ENCODE data around the gene CCNH.
A peak's percentile ranks its signal among the peaks of the same experiment; 100 is the strongest.

Gene CCNH

DNA sequence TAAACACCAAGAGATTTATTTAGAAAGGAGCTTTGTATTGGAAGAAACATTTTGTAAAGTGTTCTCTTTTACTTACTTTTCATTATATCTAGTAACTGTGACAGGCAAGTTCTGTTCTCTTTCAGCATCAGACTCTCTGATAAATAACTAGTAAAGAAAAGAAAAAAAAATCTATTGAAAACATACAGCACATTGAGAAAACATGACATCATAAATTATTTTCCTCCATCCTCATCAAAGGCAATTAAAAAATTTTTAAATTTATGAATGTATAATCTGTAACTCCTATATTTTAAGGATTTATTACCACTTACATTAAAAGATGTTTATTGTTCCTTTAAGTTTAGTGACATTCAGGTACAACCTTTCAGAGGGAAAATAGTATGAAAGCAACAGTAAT, 11.1 kb downstream of the CCNH start:
- no peak for DNase-seq

- peak; percentile 20 for DNase-seq
These were observed 12.3 kb downstream of the CCNH start for GRCh38 chr5:87400305-87400899.

DNA sequence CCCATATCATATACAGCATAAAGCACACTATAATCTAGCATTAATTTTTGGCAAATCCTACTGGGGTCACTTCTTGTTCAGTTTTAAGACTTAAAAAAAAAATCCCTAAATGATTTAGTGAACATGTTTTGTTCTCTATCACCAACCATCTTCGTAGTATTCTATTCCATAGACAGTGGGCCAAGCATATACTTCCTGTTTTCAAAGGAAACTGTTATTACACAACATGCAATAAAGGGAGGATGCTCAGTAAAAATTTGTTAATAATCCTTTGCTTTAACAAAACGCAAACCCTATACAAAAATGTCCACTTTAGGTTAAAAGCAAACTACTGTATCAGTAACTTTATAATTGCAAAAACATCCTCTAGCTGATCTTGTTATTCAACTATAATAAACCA, 13.0 kb downstream of the CCNH start:
- no peak for DNase-seq

- DNase-seq: no peak
These were observed 13.6 kb downstream of the CCNH start for GRCh38 chr5:87398981-87399614.

GRCh38 chr5:87394411-87395165, 18.1 kb downstream of the CCNH start:
- DNase-seq: no peak

GRCh38 chr5:87393331-87393730, 19.4 kb downstream of the CCNH start:
- DNase-seq: no peak

GRCh38 chr5:87392801-87393200, 19.9 kb downstream of the CCNH start:
- no peak for DNase-seq

- DNase-seq: no peak
These were observed 20.6 kb downstream of the CCNH start for GRCh38 chr5:87392170-87392569.

DNA sequence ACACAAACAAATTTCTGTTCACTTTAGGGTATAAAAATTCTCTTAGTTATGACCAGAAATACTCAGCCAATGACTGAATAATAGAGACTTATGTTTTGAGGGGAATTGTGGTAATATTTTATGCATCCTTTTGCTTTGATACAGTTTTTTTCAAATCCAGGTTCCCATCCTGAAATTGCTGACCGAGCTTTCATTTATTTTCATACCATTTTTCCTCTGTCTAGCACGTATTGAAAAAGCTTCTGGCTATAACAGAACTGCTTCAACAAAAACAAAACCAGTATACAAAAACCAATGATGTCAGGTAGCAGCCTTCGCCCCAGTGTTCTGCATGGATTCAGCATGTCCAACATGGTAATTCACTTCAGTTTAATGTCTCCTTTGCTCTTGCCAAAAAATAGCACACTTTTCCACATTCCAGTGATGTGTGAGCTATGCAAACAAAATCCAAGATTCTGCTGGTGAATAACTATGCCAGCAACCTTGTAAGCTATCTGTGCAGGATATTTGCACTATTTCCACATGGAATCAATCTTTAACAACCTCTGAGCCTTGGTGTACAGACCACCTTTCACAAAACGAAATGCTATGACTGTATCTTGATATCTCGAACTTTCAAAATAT, 22.0 kb downstream of the CCNH start:
- no peak for DNase-seq

GRCh38 chr5:87390075-87390474, 22.7 kb downstream of the CCNH start:
- DNase-seq: no peak

GRCh38 chr5:87389296-87390034, 23.3 kb downstream of the CCNH start:
- DNase-seq: no peak

GRCh38 chr5:87388129-87388528, 24.6 kb downstream of the CCNH start:
- DNase-seq: no peak

- DNase-seq: no peak
These were observed 26.9 kb downstream of the CCNH start for GRCh38 chr5:87385802-87386201.

DNA sequence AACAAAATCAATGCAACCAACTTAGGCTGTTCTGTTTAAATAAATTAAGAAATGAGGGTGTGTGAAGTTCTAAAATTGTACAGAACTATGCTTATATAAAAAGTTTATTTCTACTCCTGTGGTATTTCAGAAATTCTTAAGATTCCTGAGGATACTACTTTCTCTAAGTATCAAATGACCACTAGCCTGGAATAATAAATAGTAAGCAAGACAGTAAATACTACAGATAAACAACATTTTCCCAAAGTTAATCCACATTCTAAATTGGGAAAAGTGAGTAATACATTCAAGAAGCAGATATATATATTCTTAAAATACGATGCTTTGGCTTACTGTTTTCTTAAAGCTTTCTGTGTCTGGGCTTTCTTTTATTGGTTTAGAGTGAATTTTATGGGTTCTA, 29.5 kb downstream of the CCNH start:
- no peak for DNase-seq

GRCh38 chr5:87382224-87382623, 30.5 kb downstream of the CCNH start:
- DNase-seq: no peak

DNA sequence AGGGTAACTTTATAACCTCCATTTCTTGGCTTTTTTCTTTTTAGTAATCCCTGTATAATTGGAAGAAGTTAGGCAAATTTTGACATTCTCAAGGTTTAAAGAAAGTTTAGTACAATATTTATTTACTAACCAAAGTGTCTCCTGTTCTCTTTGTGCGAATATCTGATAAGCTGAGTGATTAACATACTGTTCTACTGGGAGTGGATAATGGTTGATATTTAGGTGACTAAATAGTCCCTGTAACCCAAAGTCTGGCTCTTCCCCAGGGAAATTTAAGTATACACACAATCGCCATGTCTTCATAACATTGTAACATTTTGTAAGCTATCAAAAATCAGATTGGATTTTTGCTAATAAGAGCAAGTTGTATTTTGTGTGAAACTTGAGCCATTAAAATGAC, 40.0 kb downstream of the CCNH start:
- no peak for DNase-seq

DNA sequence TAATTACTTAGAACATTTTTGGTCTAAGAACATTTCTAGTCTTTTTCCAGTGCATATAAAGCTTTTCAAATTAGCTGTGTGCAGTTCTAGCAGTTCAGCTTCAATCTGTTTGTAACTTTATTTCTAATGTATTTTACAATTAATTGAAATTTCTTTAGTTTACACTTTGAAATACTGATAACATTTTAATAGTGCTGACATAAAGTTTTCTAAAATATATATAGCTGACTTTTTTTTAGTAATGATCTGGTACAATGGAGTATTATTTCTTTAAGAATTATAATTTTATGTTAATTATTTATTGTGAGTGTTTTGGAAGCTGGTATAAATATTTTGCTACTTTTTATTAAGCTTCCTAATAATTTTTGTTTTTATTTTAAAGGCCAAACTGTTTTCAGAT, 43.3 kb downstream of the CCNH start:
- no peak for DNase-seq

DNA sequence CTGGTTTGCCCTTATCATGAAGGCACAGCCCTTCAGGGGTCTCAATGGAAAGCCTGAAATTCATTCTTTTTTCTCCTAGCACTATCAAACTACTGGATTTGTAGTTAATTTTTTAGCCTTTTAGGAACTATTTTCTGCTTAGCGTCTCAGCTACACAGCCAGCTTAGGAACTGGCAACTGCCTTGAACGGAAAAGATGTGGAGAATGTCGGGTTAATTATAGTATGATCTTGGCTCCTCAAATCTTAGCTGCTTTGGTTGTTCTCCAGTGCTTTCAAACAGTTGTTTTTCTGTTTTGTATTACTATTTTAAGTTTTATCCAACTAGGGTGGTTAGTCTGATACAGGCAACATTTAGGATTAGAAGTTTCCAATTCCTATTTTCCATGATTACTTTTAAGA, 44.1 kb downstream of the CCNH start:
- DNase-seq: no peak

DNA sequence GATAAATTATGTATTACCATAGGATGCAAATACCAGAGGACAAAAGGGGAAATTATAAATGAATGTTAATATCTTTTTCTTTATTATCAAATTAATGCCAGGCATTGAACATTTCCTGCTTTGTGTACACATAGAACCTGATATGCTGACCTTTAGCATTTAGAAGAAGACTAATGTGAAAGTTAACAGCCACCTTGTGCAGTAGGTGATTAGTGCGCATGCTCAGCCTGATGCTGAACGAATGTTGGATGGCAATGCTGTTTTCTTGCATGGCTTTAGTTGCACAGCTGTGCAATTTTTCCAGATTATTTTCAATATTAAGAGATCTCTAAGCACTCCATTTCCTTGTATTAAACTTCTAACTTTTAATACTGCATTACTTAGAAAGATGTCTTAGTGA, 45.5 kb downstream of the CCNH start:
- no peak for DNase-seq

DNA sequence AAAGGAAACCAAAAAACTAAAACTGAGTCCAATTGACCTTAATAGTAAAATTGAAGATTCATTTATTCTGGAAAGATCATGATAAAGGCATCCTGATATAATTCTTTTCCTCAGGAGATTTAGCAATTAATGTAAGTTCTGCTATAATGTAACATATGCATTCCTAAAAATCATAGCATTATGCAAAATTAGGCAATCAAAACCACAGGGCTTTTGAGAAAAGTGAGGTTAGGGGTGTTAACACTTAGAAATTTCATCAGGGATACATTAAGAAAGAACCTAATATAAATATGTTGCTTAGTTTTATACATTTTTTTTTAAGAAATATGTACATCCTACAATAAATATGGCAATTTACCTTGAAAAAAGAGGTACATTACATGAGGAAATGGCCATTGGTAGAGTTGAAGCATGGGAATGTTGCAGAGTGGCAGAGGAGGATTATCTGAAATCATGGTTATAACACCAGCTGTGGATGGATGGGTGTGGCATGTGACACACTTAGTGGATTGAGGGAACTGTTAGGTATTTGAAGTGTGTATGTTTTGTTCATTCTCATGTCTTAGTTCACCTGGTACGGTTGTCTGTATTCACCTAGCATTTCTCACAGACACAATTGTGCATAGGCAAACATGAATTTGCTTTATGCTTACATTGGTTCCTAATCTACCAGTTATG, 51.1 kb downstream of the CCNH start:
- DNase-seq: no peak

DNA sequence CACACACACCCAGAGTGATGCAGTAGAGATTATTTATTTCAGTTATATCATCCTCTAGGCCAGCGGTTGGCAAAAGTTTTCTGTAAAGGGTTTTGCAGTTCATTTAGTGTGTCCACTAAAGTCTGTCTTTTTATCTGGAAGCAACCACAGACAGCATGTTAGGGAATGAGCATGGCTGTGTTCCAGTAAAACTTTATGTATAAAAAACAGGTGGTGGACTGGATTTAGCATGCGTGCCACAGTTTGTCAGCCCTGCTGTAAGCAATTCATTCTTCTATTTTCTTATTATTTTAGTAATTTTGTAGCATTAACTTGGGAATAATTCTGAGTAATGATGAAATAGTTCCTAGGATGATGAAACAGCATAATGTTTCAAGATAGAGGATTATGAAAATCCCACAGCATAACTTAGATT, 51.7 kb downstream of the CCNH start:
- DNase-seq: no peak

DNA sequence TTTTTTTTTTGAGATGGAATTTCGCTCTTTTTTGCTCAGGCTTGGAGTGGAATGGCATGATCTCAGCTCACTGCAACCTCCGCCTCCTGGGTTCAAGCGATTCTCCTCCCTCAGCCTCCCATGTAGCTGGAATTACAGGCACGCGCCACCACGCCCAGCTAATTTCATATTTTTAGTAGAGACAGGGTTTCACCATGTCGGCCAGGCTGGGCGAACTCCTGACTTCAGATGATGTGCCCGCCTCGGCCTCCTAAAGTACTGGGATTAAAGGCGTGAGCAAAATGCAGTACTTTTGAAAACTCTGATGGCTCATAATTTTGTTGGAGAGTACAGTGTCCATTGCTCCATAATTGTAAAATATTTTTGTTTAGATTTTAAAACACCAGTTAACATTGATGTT, 52.6 kb downstream of the CCNH start:
- DNase-seq: no peak

- no peak for DNase-seq
These were observed 53.6 kb downstream of the CCNH start for GRCh38 chr5:87359106-87359505.

All from NCI-H146 (cell line).